ENCODE measurements around the gene PTRH2.

DNA sequence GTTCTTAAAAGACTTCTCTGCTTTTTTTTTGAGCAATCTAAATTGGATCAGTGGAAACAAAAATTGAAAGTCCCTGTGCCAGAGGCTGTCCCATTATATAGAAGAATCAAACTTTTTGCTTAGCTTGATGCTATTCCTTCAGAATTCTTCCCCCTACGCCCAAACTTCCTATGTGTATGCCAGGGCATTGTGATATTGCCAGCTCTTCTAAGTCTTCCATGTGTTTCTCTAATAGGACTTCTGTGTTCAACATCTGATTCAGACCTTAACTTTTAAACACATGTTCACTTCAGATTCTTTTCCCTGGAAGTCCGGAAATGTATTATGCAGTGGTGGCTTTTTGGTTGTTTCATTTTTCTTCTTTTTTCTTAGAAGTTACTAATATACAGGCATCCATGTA lies 18.7 kb downstream of the PTRH2 start:
- TF ChIP-seq, protein P1, sequence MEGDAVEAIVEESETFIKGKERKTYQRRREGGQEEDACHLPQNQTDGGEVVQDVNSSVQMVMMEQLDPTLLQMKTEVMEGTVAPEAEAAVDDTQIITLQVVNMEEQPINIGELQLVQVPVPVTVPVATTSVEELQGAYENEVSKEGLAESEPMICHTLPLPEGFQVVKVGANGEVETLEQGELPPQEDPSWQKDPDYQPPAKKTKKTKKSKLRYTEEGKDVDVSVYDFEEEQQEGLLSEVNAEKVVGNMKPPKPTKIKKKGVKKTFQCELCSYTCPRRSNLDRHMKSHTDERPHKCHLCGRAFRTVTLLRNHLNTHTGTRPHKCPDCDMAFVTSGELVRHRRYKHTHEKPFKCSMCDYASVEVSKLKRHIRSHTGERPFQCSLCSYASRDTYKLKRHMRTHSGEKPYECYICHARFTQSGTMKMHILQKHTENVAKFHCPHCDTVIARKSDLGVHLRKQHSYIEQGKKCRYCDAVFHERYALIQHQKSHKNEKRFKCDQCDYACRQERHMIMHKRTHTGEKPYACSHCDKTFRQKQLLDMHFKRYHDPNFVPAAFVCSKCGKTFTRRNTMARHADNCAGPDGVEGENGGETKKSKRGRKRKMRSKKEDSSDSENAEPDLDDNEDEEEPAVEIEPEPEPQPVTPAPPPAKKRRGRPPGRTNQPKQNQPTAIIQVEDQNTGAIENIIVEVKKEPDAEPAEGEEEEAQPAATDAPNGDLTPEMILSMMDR (IDR thresholded peaks at IDR 0.05): no peak
- no peak for TF ChIP-seq ZFX (IDR thresholded peaks at IDR 0.05; ENCODE audit: borderline replicate concordance)
